NCI-H2081 treated with DMSO at 0.1 percent for 48 hours (cell line): Measurements from ENCODE around the gene NCCRP1.
"Not testable (repeated sequence)": the region's sequence is repeated elsewhere in the genome, so short reads cannot be mapped to it uniquely, and the experiment has no call there.

ENCODE experiments used
- DNase-seq: peaks from one replicate; lab custom pipeline; 2025; lab: John Stamatoyannopoulos, UW

NCCRP1 gene

GRCh38 chr19:39208175-39208795 is 11.5 kb downstream of the NCCRP1 start:
- no peak for DNase-seq

- no peak for DNase-seq
Observed at GRCh38 chr19:39209196-39209595, 12.4 kb downstream of the NCCRP1 start.

GRCh38 chr19:39211731-39212374 is 15.1 kb downstream of the NCCRP1 start:
- DNase-seq, result no peak

- no peak for DNase-seq
Observed at GRCh38 chr19:39212375-39212742, 15.6 kb downstream of the NCCRP1 start.

- DNase-seq, result not testable (repeated sequence)
Observed at GRCh38 chr19:39215323-39215722, 18.6 kb downstream of the NCCRP1 start.

- no peak for DNase-seq
Observed at GRCh38 chr19:39217094-39217493, 20.3 kb downstream of the NCCRP1 start.

DNA sequence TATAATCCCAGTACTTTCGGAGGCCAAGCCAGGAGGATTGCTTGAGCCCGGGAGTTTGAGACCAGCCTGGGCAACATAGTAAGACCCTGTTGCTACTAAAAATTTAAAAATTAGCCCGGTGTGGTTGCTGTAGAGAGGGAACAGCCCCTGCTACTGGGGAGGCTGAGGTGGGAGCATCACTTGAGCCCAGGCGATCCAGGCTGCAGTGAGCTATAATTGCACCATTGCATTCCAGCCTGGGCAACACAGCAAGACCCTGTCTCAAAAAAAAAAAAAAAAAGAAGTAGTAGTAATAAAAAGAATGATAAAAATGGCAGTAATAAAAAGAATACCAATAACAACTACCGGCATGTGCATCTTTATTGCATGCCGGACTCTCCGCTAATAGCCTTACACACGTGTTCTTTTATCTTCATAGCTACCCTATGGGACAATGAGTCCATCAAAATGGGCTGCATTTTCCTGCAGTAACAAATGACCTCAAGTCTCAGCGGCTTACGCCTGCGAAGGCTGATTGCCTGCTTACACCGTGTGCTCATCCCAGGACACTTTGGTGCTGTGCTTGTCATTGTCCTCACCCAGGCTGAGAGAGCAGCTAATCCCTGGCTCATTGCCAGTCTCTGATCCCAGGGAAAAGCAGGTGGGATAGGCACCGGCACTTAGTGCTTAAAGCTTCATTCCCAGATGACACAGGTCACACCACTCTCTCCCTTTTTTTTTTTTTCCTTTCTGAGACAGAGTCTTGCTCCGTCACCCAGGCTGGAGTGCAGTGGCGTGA is 21.7 kb downstream of the NCCRP1 start:
- no peak for DNase-seq

- DNase-seq, result not testable (repeated sequence)
Observed at GRCh38 chr19:39219108-39219507, 22.3 kb downstream of the NCCRP1 start.

DNA sequence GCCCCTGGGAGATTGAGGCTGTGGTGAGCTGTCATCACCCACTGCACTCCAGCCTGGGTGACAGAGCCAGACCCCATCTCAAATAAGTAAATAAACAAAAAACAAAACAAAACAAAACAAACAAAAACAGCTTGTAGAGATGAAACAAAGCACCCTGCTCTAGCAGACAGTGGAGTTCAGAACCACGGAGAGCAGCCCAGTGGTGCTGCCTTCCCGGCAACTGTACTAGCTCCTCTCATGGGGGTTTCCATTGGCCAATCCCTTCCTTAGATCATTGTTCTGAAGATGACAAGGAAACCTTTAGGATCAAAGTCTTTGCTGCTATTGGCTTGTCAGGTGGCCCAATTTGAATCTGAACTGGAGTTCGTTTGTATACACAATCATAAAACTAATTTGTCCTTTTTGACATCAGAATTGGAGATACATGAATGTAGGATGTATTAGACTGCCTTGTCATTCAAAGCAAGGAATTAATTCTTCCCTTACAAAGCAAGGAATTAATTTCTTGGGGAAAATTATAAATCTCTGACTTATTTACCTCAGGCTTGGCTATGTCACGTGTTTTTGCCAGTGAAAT is 27.0 kb downstream of the NCCRP1 start:
- no peak for DNase-seq

- no peak for DNase-seq
Observed at GRCh38 chr19:39224910-39225309, 28.1 kb downstream of the NCCRP1 start.

DNA sequence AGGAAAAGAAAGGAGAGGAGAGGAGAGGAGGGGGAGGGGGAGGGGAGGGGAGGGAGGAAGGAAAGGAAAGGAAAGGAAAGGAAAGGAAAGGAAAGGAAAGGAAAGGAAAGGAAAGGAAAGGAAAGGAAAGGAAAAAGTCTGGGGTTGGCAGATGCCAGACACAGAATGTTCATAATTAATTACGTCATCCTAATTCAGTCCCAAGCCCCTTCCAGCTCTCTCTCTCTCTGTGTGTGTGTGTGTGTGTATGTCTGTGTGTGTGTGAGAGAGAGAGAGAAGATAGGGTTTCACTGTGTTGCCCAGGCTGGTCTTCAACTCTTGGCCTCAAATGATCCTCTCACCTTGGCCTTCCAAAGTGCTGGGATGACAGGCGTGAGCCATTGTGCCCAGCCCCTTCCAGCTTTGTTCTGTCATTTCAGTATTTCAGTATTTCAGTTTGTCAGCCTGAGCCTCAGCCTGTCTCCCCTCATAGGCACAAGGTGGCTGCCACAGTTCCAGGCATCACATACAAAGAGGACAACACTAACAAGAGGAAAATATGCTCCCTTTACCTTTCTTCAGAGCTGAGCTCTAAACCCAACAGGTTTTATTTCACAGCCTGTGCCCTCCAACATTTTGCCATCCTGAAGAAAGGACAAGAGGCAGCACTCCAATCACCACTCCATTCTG is 33.5 kb downstream of the NCCRP1 start:
- no peak for DNase-seq

GRCh38 chr19:39232708-39233107 is 35.9 kb downstream of the NCCRP1 start:
- DNase-seq, result no peak

- DNase-seq, result no peak
Observed at GRCh38 chr19:39236527-39236926, 39.8 kb downstream of the NCCRP1 start.

GRCh38 chr19:39237200-39238184 is 40.7 kb downstream of the NCCRP1 start:
- no peak for DNase-seq

- no peak for DNase-seq
Observed at GRCh38 chr19:39238209-39238608, 41.4 kb downstream of the NCCRP1 start.

- DNase-seq, result no peak
Observed at GRCh38 chr19:39238944-39239343, 42.2 kb downstream of the NCCRP1 start.

GRCh38 chr19:39240421-39240820 is 43.7 kb downstream of the NCCRP1 start:
- no peak for DNase-seq

DNA sequence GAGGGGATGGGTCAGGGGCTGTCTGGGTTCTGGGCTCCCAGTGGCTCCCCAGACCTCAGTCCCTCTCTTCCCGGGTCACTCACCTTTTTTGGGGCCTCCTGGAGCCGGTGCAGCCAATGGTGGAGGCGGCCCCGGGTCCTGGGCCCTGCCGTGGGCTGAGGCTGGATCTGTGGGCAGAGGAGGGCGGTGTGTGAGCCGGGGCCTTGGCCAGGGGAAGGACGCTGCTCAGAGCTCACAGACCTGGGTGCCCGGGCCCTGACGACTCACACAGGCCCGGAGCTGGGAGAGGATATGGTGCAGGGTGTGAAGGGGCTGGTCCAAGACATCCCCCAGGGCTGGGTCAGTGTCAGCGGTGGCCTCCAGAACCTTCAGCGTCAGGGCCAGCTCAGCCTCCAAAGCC is 47.0 kb downstream of the NCCRP1 start:
- DNase-seq, result not testable (repeated sequence)

DNA sequence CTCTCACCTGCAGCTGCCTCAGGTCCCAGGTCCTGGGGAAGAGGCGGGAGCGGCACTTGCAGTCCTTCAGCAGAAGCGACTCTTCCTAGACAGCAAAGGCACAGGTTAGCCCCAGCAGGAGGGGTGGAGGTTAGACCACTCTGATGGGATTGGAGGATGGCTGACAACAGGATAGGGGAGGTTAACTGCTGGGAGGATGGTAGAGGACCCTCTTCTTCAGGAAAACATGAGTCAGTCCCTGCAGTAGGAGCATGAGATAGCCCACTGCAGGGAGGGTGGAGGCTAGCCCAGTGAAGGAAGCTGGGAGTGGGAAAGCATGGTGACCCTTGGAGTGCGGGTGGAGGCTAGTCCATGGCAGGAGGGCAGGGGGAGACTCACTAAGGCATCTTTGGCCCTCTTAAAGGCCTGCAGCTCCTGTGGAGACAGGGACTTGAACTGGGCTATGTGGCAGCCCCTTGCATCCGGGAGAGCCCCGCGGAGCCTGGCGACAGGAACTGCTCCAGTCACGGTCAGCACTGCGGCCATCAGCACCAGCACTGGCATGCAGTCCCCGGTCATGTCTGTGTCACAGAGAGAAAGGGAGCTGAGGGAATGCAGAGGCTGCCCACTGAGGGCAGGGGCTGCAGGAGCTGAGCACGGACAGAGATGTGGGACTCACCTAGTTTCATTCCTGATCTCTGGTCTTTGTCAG is 47.8 kb downstream of the NCCRP1 start, which contains the start of gene IFNL3:
TSS of gene IFNL3 (minus strand) at position 597 of the 691 bp plus-strand sequence. CDS start at position 558, 39 bp downstream.
- DNase-seq, result not testable (repeated sequence)

DNA sequence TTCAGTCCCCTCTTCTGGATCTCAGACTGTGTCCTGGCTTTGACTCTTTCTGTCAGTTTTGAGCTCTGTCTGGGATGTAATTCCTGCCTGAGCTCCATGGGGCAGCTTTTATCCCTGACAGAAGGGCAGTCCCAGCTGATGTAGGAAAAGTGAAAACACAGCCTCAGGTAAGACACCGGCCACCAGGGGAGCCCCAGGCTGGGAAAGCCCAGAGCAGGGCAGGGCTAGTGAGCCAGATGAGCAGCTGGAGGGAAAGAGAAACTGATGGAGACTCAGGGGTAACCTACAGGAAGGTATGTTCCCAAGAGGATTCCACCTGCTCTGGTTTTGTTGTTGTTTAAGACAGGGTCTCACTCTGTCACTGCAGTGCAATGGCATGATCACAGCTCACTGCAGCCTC is 48.4 kb downstream of the NCCRP1 start:
- DNase-seq, result not testable (repeated sequence)
